Measurements from ENCODE around the gene C9. TPM values are rescaled to one million over a fixed set of nuclear protein-coding genes. Genes with fewer than 3 reads are reported as not detected.
"Not testable (repeated sequence)": the region's sequence is repeated elsewhere in the genome, so short reads cannot be mapped to it uniquely, and the experiment has no call there.

Gene C9
- total RNA-seq, 1 donor from 2014 or later, result not detected

GRCh38 chr5:39235648-39236047 is 128.6 kb downstream of the C9 start:
- peaks cover 9% of the 10 kb centered on the region for H3K9me3 Mint-ChIP-seq
- intact Hi-C loops (cut with micrococcal nuclease), result no loop called here

GRCh38 chr5:39234494-39234893 is 129.8 kb downstream of the C9 start:
- H3K27ac Mint-ChIP-seq; H3K27me3 Mint-ChIP-seq (ENCODE audit: insufficient read depth); intact Hi-C loops (cut with micrococcal nuclease); DNase-seq (ENCODE audit: low spot score); H3K4me3 Mint-ChIP-seq; H3K36me3 Mint-ChIP-seq (ENCODE audit: low read depth); H3K9me3 Mint-ChIP-seq: not testable (repeated sequence)
- peaks cover 11% of the 10 kb centered on the region for H3K4me1 Mint-ChIP-seq (ENCODE audit: low read depth)

More at GRCh38 chr5:39235648-39236047, 128.6 kb downstream of the C9 start:
- peaks cover 11% of the 10 kb centered on the region for H3K4me1 Mint-ChIP-seq (ENCODE audit: low read depth)
- DNase-seq (ENCODE audit: low spot score), result no peak
- H3K36me3 Mint-ChIP-seq (ENCODE audit: low read depth), result no peaks in the 10 kb centered on the region
- H3K27ac Mint-ChIP-seq, result no peak overlapping the region
- H3K27me3 Mint-ChIP-seq (ENCODE audit: insufficient read depth), result no peaks in the 10 kb centered on the region
- no peak overlapping the region for H3K4me3 Mint-ChIP-seq

Other genes with a start within 250 kb of the C9 start
- 100 and 107 TPM in 2 replicates for gene FYB1, start 144.9 kb downstream of the C9 start, total RNA-seq
- gene DAB2, start 60.5 kb upstream of the C9 start, total RNA-seq, result not detected in 2 replicates

Measured in activated T-helper 1 cell treated with anti-CD3 and anti-CD28 coated beads, Interleukin-12 subunit alpha, Interleukin-12 subunit beta, Interleukin-2, Interleukin-4 antibody, amounts not matched to agents 30 ng/mL and 10 ng/mL and 1 ng/mL, durations not matched to agents 14 hours and 24 hours and 36 hours (primary cell).